ACC112 (cell line): ENCODE results near the gene MXD3.
"Not testable (repeated sequence)": the region's sequence is repeated elsewhere in the genome, so short reads cannot be mapped to it uniquely, and the experiment has no call there.

ENCODE experiments used
- H2AFZ ChIP-seq: fragments of 200-600 bp; sonication (generic); one replicate; pipeline ENCODE4 v1.6.0; 2017; ENCODE audit warnings: antibody characterized with exemption, low read length; ENCODE audit not compliant: unreplicated experiment
- H3K27ac ChIP-seq: fragments of 200-600 bp; sonication (generic); 2 replicates; pipeline ENCODE4 v1.5.1; 2014; ENCODE audit warnings: low read depth, mild to moderate bottlenecking, antibody characterized with exemption, low read length, moderate library complexity
- H3K27me3 ChIP-seq: fragments of 200-600 bp; sonication (generic); 2 replicates; pipeline ENCODE4 v1.6.1; 2014; ENCODE audit warnings: mild to moderate bottlenecking, antibody characterized with exemption, low read length, moderate library complexity, mixed read lengths; ENCODE audit not compliant: insufficient read depth
- H3K36me3 ChIP-seq: fragments of 200-600 bp; sonication (generic); 2 replicates; pipeline ENCODE4 v1.6.1; 2016; ENCODE audit warnings: mild to moderate bottlenecking, antibody characterized with exemption, low read length, moderate library complexity, mixed read lengths; ENCODE audit not compliant: insufficient read depth
- H3K4me1 ChIP-seq: fragments of 200-600 bp; sonication (generic); one replicate; pipeline ENCODE4 v1.6.1; 2016; ENCODE audit warnings: low read length, mixed read lengths; ENCODE audit not compliant: insufficient read depth, unreplicated experiment, control insufficient read depth
- H3K4me3 ChIP-seq: fragments of 200-600 bp; sonication (generic); 2 replicates; pipeline ENCODE4 v1.5.1; 2014; ENCODE audit warnings: mild to moderate bottlenecking, low read depth, low read length
- H3K79me2 ChIP-seq: fragments of 200-600 bp; sonication (generic); one replicate; pipeline ENCODE4 v1.6.0; 2016; ENCODE audit warnings: low read length; ENCODE audit not compliant: control insufficient read depth, unreplicated experiment, insufficient read depth

MXD3 gene

GRCh38 chr5:177309351-177310191, 2.1 kb downstream of the MXD3 start:
- Histone ChIP-seq H2AFZ (no peak overlapping the region), H3K79me2 (peaks cover 34% of the 10 kb centered on the region), H3K36me3 (no peaks in the 10 kb centered on the region), H3K27ac (no peak overlapping the region), H3K4me3 (no peak overlapping the region), H3K27me3 (no peaks in the 10 kb centered on the region), H3K4me1 (peaks cover 36% of the 10 kb centered on the region)

DNA sequence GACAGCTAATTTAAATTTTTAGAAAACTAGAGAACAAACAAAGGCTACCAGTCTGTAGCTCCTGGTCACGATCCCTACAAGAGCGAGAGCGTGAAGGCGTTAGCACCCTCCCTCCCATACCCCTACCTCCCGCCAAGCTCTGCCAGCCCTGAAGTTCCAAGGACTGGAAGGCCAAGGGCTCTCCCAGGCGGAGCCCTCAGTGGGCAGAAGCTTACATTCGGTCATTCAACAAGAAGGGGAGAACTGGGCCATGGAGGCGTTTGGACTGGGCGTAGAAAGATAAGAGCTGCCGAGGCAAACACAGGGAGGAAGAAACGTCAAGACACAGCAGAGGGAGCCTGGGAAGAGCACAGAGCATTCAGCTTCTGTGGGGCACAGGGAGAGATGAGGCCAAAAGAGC, 3.0 kb downstream of the MXD3 start:
- Histone ChIP-seq H3K27ac (no peak overlapping the region), H2AFZ (no peak overlapping the region), H3K4me1 (peaks cover 36% of the 10 kb centered on the region), H3K79me2 (peaks cover 41% of the 10 kb centered on the region), H3K36me3 (no peaks in the 10 kb centered on the region), H3K4me3 (no peak overlapping the region), H3K27me3 (no peaks in the 10 kb centered on the region)

GRCh38 chr5:177307544-177308363, 3.9 kb downstream of the MXD3 start:
- H3K4me1 ChIP-seq = peaks cover 33% of the 10 kb centered on the region
- peaks cover 51% of the 10 kb centered on the region for H3K79me2 ChIP-seq
- no peaks in the 10 kb centered on the region for H3K27me3 ChIP-seq
- H3K36me3 ChIP-seq = no peaks in the 10 kb centered on the region
- H2AFZ ChIP-seq = no peak overlapping the region
- peak overlapping the region; percentile 56; the same call in 1 of the 2 replicates for H3K27ac ChIP-seq
- H3K4me3 ChIP-seq = no peak overlapping the region

- Histone ChIP-seq H3K27ac (peak overlapping the region; percentile 56; the same call in 1 of the 2 replicates), H3K4me1 (peaks cover 36% of the 10 kb centered on the region), H3K79me2 (peaks cover 59% of the 10 kb centered on the region), H3K27me3 (no peaks in the 10 kb centered on the region), H3K36me3 (no peaks in the 10 kb centered on the region), H2AFZ (no peak overlapping the region), H3K4me3 (no peak overlapping the region)
Observed at GRCh38 chr5:177306674-177307543, 4.8 kb downstream of the MXD3 start.

DNA sequence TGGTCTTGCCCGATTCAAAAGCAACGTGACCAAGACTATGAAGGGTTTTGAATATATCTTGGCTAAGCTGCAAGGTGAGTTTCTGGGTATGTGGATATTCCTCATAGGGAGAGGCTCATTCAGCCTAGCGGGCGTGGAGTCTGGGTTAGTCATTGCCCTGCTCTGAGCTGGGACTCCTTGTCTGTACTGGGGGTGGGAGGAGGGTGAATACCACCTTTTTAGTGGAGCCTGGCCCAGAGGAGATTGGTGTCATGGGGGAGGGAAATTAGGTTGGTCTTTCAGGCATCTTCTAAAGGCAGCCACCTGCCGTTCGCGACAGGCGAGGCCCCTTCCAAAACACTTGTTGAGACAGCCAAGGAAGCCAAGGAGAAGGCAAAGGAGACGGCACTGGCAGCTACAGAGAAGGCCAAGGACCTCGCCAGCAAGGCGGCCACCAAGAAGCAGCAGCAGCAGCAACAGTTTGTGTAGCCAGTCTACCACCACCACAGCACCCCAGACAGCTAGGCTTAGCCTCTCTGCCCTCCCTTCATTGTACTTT, 5.5 kb downstream of the MXD3 start:
- Histone ChIP-seq H3K27ac (peak overlapping the region; percentile 56; the same call in 1 of the 2 replicates), H3K4me1 (peaks cover 43% of the 10 kb centered on the region), H3K79me2 (peaks cover 61% of the 10 kb centered on the region)
- H3K27me3 ChIP-seq, H2AFZ ChIP-seq, H3K36me3 ChIP-seq, H3K4me3 ChIP-seq: not testable (repeated sequence)

DNA sequence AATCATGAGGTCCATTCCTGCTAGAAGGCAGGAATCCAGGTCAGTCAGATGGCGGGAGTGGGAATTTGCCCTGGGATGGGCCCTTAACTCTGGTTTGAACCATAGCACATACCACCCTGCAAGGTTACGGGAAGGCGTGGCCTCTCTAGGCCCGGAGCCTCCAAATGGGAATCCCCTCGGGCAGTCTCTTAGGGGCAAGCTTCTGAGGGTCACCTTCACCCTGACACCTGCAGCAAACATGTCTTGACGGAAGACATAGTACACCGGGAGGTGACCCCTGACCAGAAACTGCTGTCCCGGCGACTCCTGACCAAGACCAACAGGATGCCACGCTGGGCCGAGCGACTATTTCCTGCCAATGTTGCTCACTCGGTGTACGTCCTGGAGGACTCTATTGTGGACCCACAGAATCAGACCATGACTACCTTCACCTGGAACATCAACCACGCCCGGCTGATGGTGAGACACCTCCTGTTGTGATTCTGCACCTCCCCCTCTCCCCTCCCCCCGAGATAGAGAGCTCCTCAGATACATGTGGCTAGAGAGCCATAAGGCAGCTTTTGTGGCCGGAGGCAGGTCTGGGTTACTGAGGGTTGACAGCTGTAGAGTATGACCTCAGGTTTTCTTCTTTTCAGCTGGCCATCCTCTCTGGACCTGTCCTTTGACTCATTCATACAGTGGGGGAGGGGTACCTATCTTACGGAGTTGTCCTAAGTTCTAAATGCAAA, 7.1 kb downstream of the MXD3 start:
- Histone ChIP-seq H3K4me1 (peaks cover 52% of the 10 kb centered on the region), H3K4me3 (peak overlapping the region; percentile 100), H3K27me3 (no peaks in the 10 kb centered on the region), H3K36me3 (no peaks in the 10 kb centered on the region), H3K27ac (peak overlapping the region; percentile 58), H3K79me2 (peaks cover 47% of the 10 kb centered on the region), H2AFZ (peak overlapping the region; percentile 29)

DNA sequence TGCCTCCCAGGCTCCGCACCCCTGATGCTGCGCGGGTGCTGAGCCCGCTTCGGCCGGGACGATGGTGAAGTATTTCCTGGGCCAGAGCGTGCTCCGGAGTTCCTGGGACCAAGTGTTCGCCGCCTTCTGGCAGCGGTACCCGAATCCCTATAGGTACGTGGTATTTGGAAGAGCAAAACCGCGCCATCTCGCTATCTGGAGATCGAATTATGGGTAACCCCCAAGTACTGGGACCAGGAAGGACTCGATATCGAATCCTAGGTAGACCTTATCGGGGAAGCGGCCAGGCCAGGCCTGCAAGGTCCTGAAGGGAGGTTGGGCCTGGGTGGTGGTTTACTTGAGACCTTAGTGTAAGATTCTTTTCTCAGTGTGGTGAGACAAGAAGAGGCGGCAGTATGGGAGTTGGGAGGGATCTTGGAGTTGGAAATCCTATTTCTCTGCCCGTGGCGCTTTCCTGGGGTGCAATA, 7.7 kb downstream of the MXD3 start:
- H3K27me3 ChIP-seq = no peaks in the 10 kb centered on the region
- peaks cover 47% of the 10 kb centered on the region for H3K79me2 ChIP-seq
- peak overlapping the region; percentile 100 for H3K4me3 ChIP-seq
- no peaks in the 10 kb centered on the region for H3K36me3 ChIP-seq
- H3K27ac ChIP-seq = peak overlapping the region; percentile 58
- H3K4me1 ChIP-seq = peaks cover 55% of the 10 kb centered on the region
- H2AFZ ChIP-seq = peak overlapping the region; percentile 29

- Histone ChIP-seq H3K4me1 (peaks cover 55% of the 10 kb centered on the region), H3K27me3 (no peaks in the 10 kb centered on the region), H3K27ac (peak within 1 kb of the TSS; percentile 58), H3K79me2 (peaks cover 47% of the 10 kb centered on the region), H3K36me3 (no peaks in the 10 kb centered on the region), H2AFZ (peak within 1 kb of the TSS; percentile 95), H3K4me3 (peak within 1 kb of the TSS; percentile 100)
Observed at GRCh38 chr5:177303121-177303924, 8.4 kb downstream of the MXD3 start, which contains the start of the genes PRELID1 and RAB24. PRELID1 (plus strand) TSS chr5:177303799; CDS start chr5:177303986, 187 bp downstream. RAB24 (minus strand) TSS chr5:177303719; CDS start chr5:177303288, 431 bp downstream.
